HEK293 (cell line): ENCODE measurements around the gene KLHL21.

ENCODE experiments used
- CTCF ChIA-PET: fragments of 350-600 bp; formaldehyde crosslinking; extraction: SDS; loops from one replicate; lab custom pipeline; 2021; ENCODE audit warnings: antibody characterized with exemption; lab: Yijun Ruan, JAX
- POLR2A ChIA-PET: fragments of 300-600 bp; formaldehyde crosslinking; extraction: SDS; loops from one replicate; lab custom pipeline; 2020; ENCODE audit warnings: antibody characterized with exemption, inconsistent platforms; lab: Yijun Ruan, JAX
- H3K27ac ChIP-seq: fragments of 200-500 bp; sonication (Bioruptor generic); 2 replicates; pipeline ENCODE4 v1.5.1; 2014; ENCODE audit warnings: low read depth, low read length, control low read depth, inconsistent platforms; ENCODE audit errors: extremely low read depth
- H3K36me3 ChIP-seq, 2 experiments: fragments of 200-500 bp in 1 of 2; sonication (Bioruptor generic) in 1 of 2; 1 replicate in 1 of 2; 2 replicates in 1 of 2; pipeline ENCODE4 v1.5.1; 2014 to 2017; ENCODE audit warnings: inconsistent platforms in 2 of 2, low read length in 2 of 2; ENCODE audit not compliant: control insufficient read depth in 2 of 2, insufficient read depth in 1 of 2
- H3K4me1 ChIP-seq: fragments of 200-500 bp; sonication (Bioruptor generic); 2 replicates; pipeline ENCODE4 v1.5.1; 2014; ENCODE audit warnings: mild to moderate bottlenecking, low read length, inconsistent platforms; ENCODE audit not compliant: control insufficient read depth, insufficient read depth
- H3K4me3 ChIP-seq: 2 replicates; pipeline ENCODE4 v1.5.1; 2011; ENCODE audit warnings: low read depth, mild to moderate bottlenecking, control low read depth, low read length, moderate library complexity
- H3K9me3 ChIP-seq: fragments of 200-500 bp; sonication (Bioruptor generic); 2 replicates; pipeline ENCODE4 v1.5.1; 2014; ENCODE audit warnings: low read depth, low read length, inconsistent platforms; ENCODE audit not compliant: control insufficient read depth, insufficient read depth
- BCL11B ChIP-seq: fragments of 450-650 bp; formaldehyde crosslinking; IDR thresholded peaks from 2 replicates; pipeline ENCODE4 v1.5.1; 2016; ENCODE audit warnings: low read depth, missing biosample characterization, missing genetic modification characterization
- EGR2 ChIP-seq: fragments of 450-650 bp; formaldehyde crosslinking; IDR thresholded peaks from 2 replicates; pipeline ENCODE4 v1.5.1; 2016; ENCODE audit warnings: low read depth, missing biosample characterization, missing genetic modification characterization
- HOXA7 ChIP-seq: sonication (generic); formaldehyde crosslinking; IDR thresholded peaks from 2 replicates; pipeline ENCODE4 v1.8.1; 2022; ENCODE audit warnings: missing genetic modification reagents, borderline replicate concordance
- OSR2 ChIP-seq: fragments of 450-650 bp; formaldehyde crosslinking; IDR thresholded peaks from 2 replicates; pipeline ENCODE4 v1.5.1; 2016; ENCODE audit warnings: missing biosample characterization, missing genetic modification characterization
- PRDM1 ChIP-seq: fragments of 450-650 bp; formaldehyde crosslinking; IDR thresholded peaks from 2 replicates; pipeline ENCODE4; 2016; ENCODE audit warnings: missing biosample characterization, missing genetic modification characterization
- SCRT2 ChIP-seq: fragments of 450-650 bp; formaldehyde crosslinking; IDR thresholded peaks from 2 replicates; pipeline ENCODE4 v1.5.1; 2016; ENCODE audit warnings: missing biosample characterization, missing genetic modification characterization
- ZBTB48 ChIP-seq: fragments of 450-650 bp; formaldehyde crosslinking; IDR thresholded peaks from 2 replicates; pipeline ENCODE4 v1.5.1; 2016; ENCODE audit warnings: missing biosample characterization, missing genetic modification characterization
- ZEB2 ChIP-seq: fragments of 450-650 bp; formaldehyde crosslinking; IDR thresholded peaks from 2 replicates; pipeline ENCODE4 v1.5.1; 2016; ENCODE audit warnings: missing biosample characterization, missing genetic modification characterization
- ZFP41 ChIP-seq: fragments of 450-650 bp; formaldehyde crosslinking; IDR thresholded peaks from 2 replicates; pipeline ENCODE4 v1.5.1; 2016; ENCODE audit warnings: missing biosample characterization, missing genetic modification characterization, borderline replicate concordance
- ZNF114 ChIP-seq: fragments of 450-650 bp; formaldehyde crosslinking; IDR thresholded peaks from 2 replicates; pipeline ENCODE4 v1.5.0; 2017; ENCODE audit warnings: missing biosample characterization, missing genetic modification characterization
- ZNF146 ChIP-seq: fragments of 450-650 bp; formaldehyde crosslinking; IDR thresholded peaks from 2 replicates; pipeline ENCODE4 v1.5.1; 2016; ENCODE audit warnings: missing biosample characterization, missing genetic modification characterization
- ZNF155 ChIP-seq: fragments of 450-650 bp; formaldehyde crosslinking; IDR thresholded peaks from 2 replicates; pipeline ENCODE4 v1.5.1; 2016; ENCODE audit warnings: missing biosample characterization, missing genetic modification characterization
- ZNF324 ChIP-seq: fragments of 450-650 bp; formaldehyde crosslinking; IDR thresholded peaks from 2 replicates; pipeline ENCODE4 v1.5.1; 2016; ENCODE audit warnings: missing biosample characterization, missing genetic modification characterization
- ZNF354C ChIP-seq: fragments of 450-650 bp; formaldehyde crosslinking; IDR thresholded peaks from 2 replicates; pipeline ENCODE4 v1.5.1; 2016; ENCODE audit warnings: missing biosample characterization, missing genetic modification characterization, low read depth, borderline replicate concordance
- ZNF510 ChIP-seq: fragments of 450-650 bp; formaldehyde crosslinking; IDR thresholded peaks from 2 replicates; pipeline ENCODE4 v1.5.1; 2018; ENCODE audit warnings: mild to moderate bottlenecking, missing genetic modification characterization, missing biosample characterization; ENCODE audit not compliant: insufficient replicate concordance
- ZNF600 ChIP-seq: fragments of 450-650 bp; formaldehyde crosslinking; IDR thresholded peaks from 2 replicates; pipeline ENCODE4 v1.5.1; 2016; ENCODE audit warnings: missing biosample characterization, missing genetic modification characterization
- ZNF664 ChIP-seq: fragments of 450-650 bp; formaldehyde crosslinking; IDR thresholded peaks from 2 replicates; pipeline ENCODE4 v1.5.1; 2016; ENCODE audit warnings: missing biosample characterization, missing genetic modification characterization
- ZNF777 ChIP-seq: fragments of 450-650 bp; formaldehyde crosslinking; IDR thresholded peaks from 2 replicates; pipeline ENCODE4 v1.5.1; 2017; ENCODE audit warnings: missing biosample characterization, missing genetic modification characterization, borderline replicate concordance
- ZSCAN4 ChIP-seq: fragments of 450-650 bp; formaldehyde crosslinking; IDR thresholded peaks from 2 replicates; pipeline ENCODE4 v1.5.1; 2017; ENCODE audit warnings: missing biosample characterization, missing genetic modification characterization
- TF ChIP-seq, protein P1 (sequence below): fragments of 450-650 bp; formaldehyde crosslinking; IDR thresholded peaks from 2 replicates; pipeline ENCODE4 v1.5.1; 2016; ENCODE audit warnings: missing biosample characterization, missing genetic modification characterization
- TF ChIP-seq, protein P2 (sequence below): fragments of 450-650 bp; formaldehyde crosslinking; IDR thresholded peaks from 2 replicates; pipeline ENCODE4 v1.5.1; 2016; ENCODE audit warnings: missing biosample characterization, missing genetic modification characterization

Gene KLHL21

DNA sequence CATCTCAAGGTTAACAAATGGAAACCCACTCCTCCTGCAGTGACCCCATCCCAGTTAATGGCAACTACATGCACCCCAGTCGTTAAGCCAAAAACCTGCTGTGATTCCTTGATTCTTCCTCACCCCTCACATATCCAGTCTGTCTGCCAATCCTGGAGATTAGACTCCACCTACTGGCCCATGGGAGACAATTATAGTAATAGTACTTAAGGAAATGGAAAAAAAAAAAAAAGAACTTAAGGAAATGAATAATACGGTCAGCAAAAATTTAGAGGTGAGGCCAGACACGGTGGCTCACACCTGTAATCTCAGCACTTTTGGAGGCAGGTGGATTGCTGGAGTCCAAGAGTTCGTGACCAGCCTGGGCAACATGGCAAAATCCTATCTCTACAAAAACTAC lies 55.4 kb downstream of the KLHL21 start:
- Histone ChIP-seq H3K27ac (no peak overlapping the region), H3K4me3 (no peak overlapping the region), H3K4me1 (no peaks in the 10 kb centered on the region)
- CTCF ChIA-PET, result interaction anchor here (0.6 kb wide), 1 partner anchor 30 kb away, joined by 4 read pairs; no protein-coding TSS in a partner anchor
- TF ChIP-seq ZNF664 (tag by site-specific recombination) (0 out of 2 replicates have a peak, but pooled peaks have one; percentile 10), ZNF146 (tag by site-specific recombination) (no peak)
- TF ChIP-seq, protein P1, sequence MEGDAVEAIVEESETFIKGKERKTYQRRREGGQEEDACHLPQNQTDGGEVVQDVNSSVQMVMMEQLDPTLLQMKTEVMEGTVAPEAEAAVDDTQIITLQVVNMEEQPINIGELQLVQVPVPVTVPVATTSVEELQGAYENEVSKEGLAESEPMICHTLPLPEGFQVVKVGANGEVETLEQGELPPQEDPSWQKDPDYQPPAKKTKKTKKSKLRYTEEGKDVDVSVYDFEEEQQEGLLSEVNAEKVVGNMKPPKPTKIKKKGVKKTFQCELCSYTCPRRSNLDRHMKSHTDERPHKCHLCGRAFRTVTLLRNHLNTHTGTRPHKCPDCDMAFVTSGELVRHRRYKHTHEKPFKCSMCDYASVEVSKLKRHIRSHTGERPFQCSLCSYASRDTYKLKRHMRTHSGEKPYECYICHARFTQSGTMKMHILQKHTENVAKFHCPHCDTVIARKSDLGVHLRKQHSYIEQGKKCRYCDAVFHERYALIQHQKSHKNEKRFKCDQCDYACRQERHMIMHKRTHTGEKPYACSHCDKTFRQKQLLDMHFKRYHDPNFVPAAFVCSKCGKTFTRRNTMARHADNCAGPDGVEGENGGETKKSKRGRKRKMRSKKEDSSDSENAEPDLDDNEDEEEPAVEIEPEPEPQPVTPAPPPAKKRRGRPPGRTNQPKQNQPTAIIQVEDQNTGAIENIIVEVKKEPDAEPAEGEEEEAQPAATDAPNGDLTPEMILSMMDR, result peak; percentile 42; the same call in 1 of the 2 replicates
- TF ChIP-seq, all 188 proteins: peak for 2
- POLR2A ChIA-PET, result interaction anchor here (1.1 kb wide), 1 partner anchor 24 kb away, joined by 3 read pairs; no protein-coding TSS in a partner anchor
- Histone ChIP-seq H3K9me3 (no peaks in the 10 kb centered on the region), H3K36me3 (peaks cover 34 to 92% of the 10 kb centered on the region in 2 experiments)

GRCh38 chr1:6546326-6546725 lies 56.3 kb downstream of the KLHL21 start:
- no peaks in the 10 kb centered on the region for H3K9me3 ChIP-seq

DNA sequence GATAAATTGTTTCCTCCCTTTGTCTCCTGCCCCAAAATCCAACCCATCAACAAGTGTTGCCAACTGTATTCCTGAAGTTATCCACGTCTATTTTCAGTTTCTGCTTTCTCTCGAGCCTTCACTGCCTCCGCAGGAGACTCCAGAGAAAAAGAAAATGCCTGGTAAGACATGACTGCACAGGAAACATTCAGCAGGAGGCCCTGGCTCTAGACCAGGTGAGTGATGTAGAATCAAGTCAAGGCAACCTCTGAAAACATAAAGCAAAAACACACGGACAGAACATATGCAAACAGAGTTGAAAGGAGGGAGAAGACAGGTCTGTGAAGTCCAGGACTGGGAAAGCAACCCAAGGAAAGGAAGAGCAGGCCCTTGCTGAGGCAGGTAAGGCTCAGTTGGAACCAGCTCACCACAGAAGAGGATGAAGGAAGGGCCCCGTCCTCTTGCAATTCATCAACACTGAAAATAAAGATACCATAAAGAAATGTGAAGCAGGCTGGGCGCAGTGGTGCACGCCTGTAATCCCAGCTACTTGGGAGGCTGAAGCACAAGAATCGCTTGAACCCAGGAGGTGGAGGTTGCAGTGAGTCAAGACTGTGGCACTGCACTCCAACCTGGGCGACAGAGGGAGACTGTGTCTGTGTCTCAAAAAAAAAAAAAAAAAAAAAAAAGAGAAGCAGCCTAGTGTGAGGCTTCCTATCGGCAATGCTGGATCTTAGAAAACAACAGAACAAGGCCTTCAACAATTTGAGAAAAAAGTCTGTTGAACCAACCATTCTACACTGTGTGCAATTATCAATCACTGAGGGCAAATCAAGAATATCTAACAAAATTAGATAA lies 57.2 kb downstream of the KLHL21 start:
- Histone ChIP-seq H3K4me1 (no peaks in the 10 kb centered on the region), H3K4me3 (no peak overlapping the region), H3K27ac (no peak overlapping the region), H3K9me3 (no peaks in the 10 kb centered on the region), H3K36me3 (peaks cover 46 to 98% of the 10 kb centered on the region in 2 experiments)
- ChIA-PET POLR2A (no interaction called here), CTCF (no interaction called here)
- TF ChIP-seq ZBTB48 (no peak), SCRT2 (tag by site-specific recombination) (peak; percentile 32; the same call in 1 of the 2 replicates)

More at GRCh38 chr1:6546326-6546725, 56.3 kb downstream of the KLHL21 start:
- ChIA-PET CTCF (interaction anchor here (0.7 kb wide), 2 partner anchors 8 to 965 kb away, joined by 3 read pairs; partner anchors contain the start of gene NOL9), POLR2A (no interaction called here)
- TF ChIP-seq ZNF600 (tag by site-specific recombination), result 0 out of 2 replicates have a peak, but pooled peaks have one; percentile 10
- peak; percentile 62 for TF ChIP-seq EGR2 (tag by site-specific recombination)
- no peak for TF ChIP-seq ZNF155 (tag by site-specific recombination)
- TF ChIP-seq ZFP41, result no peak
- TF ChIP-seq HOXA7, result no peak
- TF ChIP-seq PRDM1 (tag by site-specific recombination), result peak; percentile 55
- TF ChIP-seq ZEB2 (tag by site-specific recombination), result no peak
- TF ChIP-seq BCL11B, result no peak
- TF ChIP-seq ZNF777 (tag by site-specific recombination), result no peak
- Histone ChIP-seq H3K27ac (no peak overlapping the region), H3K4me3 (no peak overlapping the region), H3K36me3 (peaks cover 38 to 98% of the 10 kb centered on the region in 2 experiments), H3K4me1 (no peaks in the 10 kb centered on the region)

- no peak overlapping the region for H3K27ac ChIP-seq
- no peaks in the 10 kb centered on the region for H3K4me1 ChIP-seq
- ChIA-PET POLR2A (no interaction called here), CTCF (no interaction called here)
- no peaks in the 10 kb centered on the region for H3K9me3 ChIP-seq
- H3K4me3 ChIP-seq, result no peak overlapping the region
- peaks cover 48 to 95% of the 10 kb centered on the region in 2 experiments for H3K36me3 ChIP-seq
- TF ChIP-seq ZNF114 (tag by site-specific recombination) (no peak), OSR2 (no peak), ZNF510 (tag by site-specific recombination) (no peak), ZSCAN4 (tag by site-specific recombination) (no peak), ZNF354C (tag by site-specific recombination) (no peak), ZNF324 (tag by site-specific recombination) (no peak)
- TF ChIP-seq, protein P2, sequence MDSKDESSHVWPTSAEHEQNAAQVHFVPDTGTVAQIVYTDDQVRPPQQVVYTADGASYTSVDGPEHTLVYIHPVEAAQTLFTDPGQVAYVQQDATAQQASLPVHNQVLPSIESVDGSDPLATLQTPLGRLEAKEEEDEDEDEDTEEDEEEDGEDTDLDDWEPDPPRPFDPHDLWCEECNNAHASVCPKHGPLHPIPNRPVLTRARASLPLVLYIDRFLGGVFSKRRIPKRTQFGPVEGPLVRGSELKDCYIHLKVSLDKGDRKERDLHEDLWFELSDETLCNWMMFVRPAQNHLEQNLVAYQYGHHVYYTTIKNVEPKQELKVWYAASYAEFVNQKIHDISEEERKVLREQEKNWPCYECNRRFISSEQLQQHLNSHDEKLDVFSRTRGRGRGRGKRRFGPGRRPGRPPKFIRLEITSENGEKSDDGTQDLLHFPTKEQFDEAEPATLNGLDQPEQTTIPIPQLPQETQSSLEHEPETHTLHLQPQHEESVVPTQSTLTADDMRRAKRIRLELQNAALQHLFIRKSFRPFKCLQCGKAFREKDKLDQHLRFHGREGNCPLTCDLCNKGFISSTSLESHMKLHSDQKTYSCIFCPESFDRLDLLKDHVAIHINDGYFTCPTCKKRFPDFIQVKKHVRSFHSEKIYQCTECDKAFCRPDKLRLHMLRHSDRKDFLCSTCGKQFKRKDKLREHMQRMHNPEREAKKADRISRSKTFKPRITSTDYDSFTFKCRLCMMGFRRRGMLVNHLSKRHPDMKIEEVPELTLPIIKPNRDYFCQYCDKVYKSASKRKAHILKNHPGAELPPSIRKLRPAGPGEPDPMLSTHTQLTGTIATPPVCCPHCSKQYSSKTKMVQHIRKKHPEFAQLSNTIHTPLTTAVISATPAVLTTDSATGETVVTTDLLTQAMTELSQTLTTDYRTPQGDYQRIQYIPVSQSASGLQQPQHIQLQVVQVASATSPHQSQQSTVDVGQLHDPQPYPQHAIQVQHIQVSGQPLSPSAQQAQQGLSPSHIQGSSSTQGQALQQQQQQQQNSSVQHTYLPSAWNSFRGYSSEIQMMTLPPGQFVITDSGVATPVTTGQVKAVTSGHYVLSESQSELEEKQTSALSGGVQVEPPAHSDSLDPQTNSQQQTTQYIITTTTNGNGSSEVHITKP (tag by site-specific recombination), result no peak
Measured at GRCh38 chr1:6544831-6545230, 57.8 kb downstream of the KLHL21 start.
